Fibroblast of lung (primary cell): ENCODE measurements around the gene TSSC4. TPM values are rescaled to one million over a fixed set of nuclear protein-coding genes. Genes with fewer than 3 reads are reported as not detected.

Experiments used
- DNase-seq, 2 donors: peaks; one replicate each; pipeline versions ENCODE4 v3.0.0 to v3.0.0-alpha.2; 2010; ENCODE audit warnings: low read depth in 2 of 2
- H2AFZ ChIP-seq: 2 replicates; pipeline ENCODE4 v1.5.1; 2012; ENCODE audit warnings: low read length, control low read depth, inconsistent platforms
- H3K27ac ChIP-seq: 2 replicates; pipeline ENCODE4 v1.5.1; 2011; ENCODE audit warnings: low read length, control low read depth; ENCODE audit not compliant: insufficient read depth
- H3K27me3 ChIP-seq: 2 replicates; pipeline ENCODE4 v1.5.1; 2011; ENCODE audit warnings: mild to moderate bottlenecking, low read length; ENCODE audit not compliant: control insufficient read depth, insufficient read depth
- H3K36me3 ChIP-seq: 2 replicates; pipeline ENCODE4 v1.5.1; 2011; ENCODE audit warnings: low read length; ENCODE audit not compliant: control insufficient read depth, insufficient read depth
- H3K4me1 ChIP-seq: 2 replicates; pipeline ENCODE4 v1.5.1; 2011; ENCODE audit warnings: low read length; ENCODE audit not compliant: control insufficient read depth, insufficient read depth; ENCODE audit errors: extremely low read depth
- H3K4me2 ChIP-seq: 2 replicates; pipeline ENCODE4 v1.5.1; 2011; ENCODE audit warnings: low read length, control low read depth; ENCODE audit not compliant: insufficient read depth; ENCODE audit errors: extremely low read depth
- H3K4me3 ChIP-seq, 4 experiments: fragments of 200-600 bp in 1 of 4; sonication (generic) in 1 of 4; replicated peaks in 1 of 4; 2 replicates each; pipeline ENCODE4 v1.5.1; 2011 to 2016; ENCODE audit warnings: low read length in 4 of 4, low read depth in 3 of 4, mild to moderate bottlenecking in 3 of 4, control low read depth in 2 of 4, inconsistent platforms in 1 of 4, mixed read lengths in 1 of 4; ENCODE audit not compliant: insufficient read depth in 1 of 4; ENCODE audit errors: control extremely low read depth in 1 of 4
- H3K79me2 ChIP-seq: 2 replicates; pipeline ENCODE4 v1.5.1; 2012; ENCODE audit warnings: mild to moderate bottlenecking, low read length, inconsistent platforms; ENCODE audit not compliant: control insufficient read depth, insufficient read depth
- H3K9ac ChIP-seq: 2 replicates; pipeline ENCODE4 v1.5.1; 2011; ENCODE audit warnings: mild to moderate bottlenecking, low read length, control low read depth; ENCODE audit not compliant: insufficient read depth
- H3K9me3 ChIP-seq: 2 replicates; pipeline ENCODE4 v1.5.1; 2012; ENCODE audit warnings: low read depth, low read length; ENCODE audit not compliant: control insufficient read depth, insufficient read depth
- H4K20me1 ChIP-seq: 2 replicates; pipeline ENCODE4 v1.5.1; 2011; ENCODE audit warnings: low read length; ENCODE audit not compliant: control insufficient read depth, insufficient read depth; ENCODE audit errors: extremely low read depth
- CTCF ChIP-seq, 2 donors: IDR thresholded peaks in 1 of 2; conservative IDR thresholded peaks in 1 of 2; 1 replicate in 1 of 2; 2 replicates in 1 of 2; pipeline ENCODE4 v1.5.1; 2011 to 2012; ENCODE audit warnings: low read length in 2 of 2, control low read depth in 1 of 2, inconsistent platforms in 1 of 2, low read depth in 1 of 2, mild to moderate bottlenecking in 1 of 2
- EZH2 ChIP-seq: IDR thresholded peaks from 2 replicates; pipeline ENCODE4 v1.5.1; 2012; ENCODE audit warnings: low read length, control low read depth, mild to moderate bottlenecking; ENCODE audit errors: missing control alignments
- polyA plus RNA-seq, 2 donors: library from polyadenylated mRNA; depleted of rRNA in 1 of 2; stranded (reverse) in 1 of 2; unstranded in 1 of 2; fragments of >200 nt; gene quantifications; 2 replicates each; pipeline ENCODE4 v1.2.1, GENCODE V29; 2011 to 2012; ENCODE audit warnings: missing spikeins in 1 of 2
- total RNA-seq: library from RNA; depleted of rRNA; stranded (reverse); fragments of >200 nt; gene quantifications from 2 replicates; pipeline ENCODE4 v1.2.1, GENCODE V29; 2014

TSSC4 gene
- total and polyA plus RNA-seq, 2 donors (not counting 1 experiment from before 2014, with no cell fraction given), result 8.8 to 48.7 TPM

- Histone ChIP-seq H2AFZ (no peak overlapping the region), H3K4me2 (no peak overlapping the region), H3K9ac (no peak overlapping the region), H3K4me3 (no peak overlapping the region), H3K79me2 (no peaks in the 10 kb centered on the region), H3K4me1 (no peaks in the 10 kb centered on the region), H3K9me3 (no peaks in the 10 kb centered on the region), H3K27me3 (no peaks in the 10 kb centered on the region), H3K36me3 (no peaks in the 10 kb centered on the region), H4K20me1 (no peaks in the 10 kb centered on the region), H3K27ac (no peak overlapping the region)
- TF ChIP-seq EZH2 (no peak), CTCF (conservative IDR thresholded peaks at IDR 0.05 in 1 of 2, IDR thresholded peaks at IDR 0.05 in 1 of 2; ENCODE audit: low read depth in 1 of 2, low read length in 2 of 2) (no peak)
- DNase-seq, result no peak
Observed at GRCh38 chr11:2417856-2418692, 17.5 kb downstream of the TSSC4 start.

GRCh38 chr11:2418693-2419360 is 18.3 kb downstream of the TSSC4 start:
- Histone ChIP-seq H4K20me1 (no peaks in the 10 kb centered on the region), H3K27ac (no peak overlapping the region), H3K9me3 (no peaks in the 10 kb centered on the region), H3K4me1 (no peaks in the 10 kb centered on the region), H2AFZ (no peak overlapping the region), H3K4me2 (no peak overlapping the region), H3K9ac (no peak overlapping the region), H3K79me2 (no peaks in the 10 kb centered on the region), H3K36me3 (no peaks in the 10 kb centered on the region), H3K4me3 (no peak overlapping the region), H3K27me3 (no peaks in the 10 kb centered on the region)
- no peak for DNase-seq
- no peak for TF ChIP-seq EZH2
- no peak for TF ChIP-seq CTCF (conservative IDR thresholded peaks at IDR 0.05 in 1 of 2, IDR thresholded peaks at IDR 0.05 in 1 of 2; ENCODE audit: low read depth in 1 of 2, low read length in 2 of 2)

GRCh38 chr11:2419638-2420501 is 19.3 kb downstream of the TSSC4 start:
- Histone ChIP-seq H3K36me3 (no peaks in the 10 kb centered on the region), H3K4me2 (no peak overlapping the region), H3K27me3 (no peaks in the 10 kb centered on the region), H3K27ac (no peak overlapping the region), H3K79me2 (no peaks in the 10 kb centered on the region), H3K9ac (no peak overlapping the region), H4K20me1 (no peaks in the 10 kb centered on the region), H2AFZ (peak overlapping the region; percentile 54), H3K4me3 (no peak overlapping the region), H3K9me3 (no peaks in the 10 kb centered on the region), H3K4me1 (no peaks in the 10 kb centered on the region)
- peak; percentile 86 to 88 for TF ChIP-seq CTCF (conservative IDR thresholded peaks at IDR 0.05 in 1 of 2, IDR thresholded peaks at IDR 0.05 in 1 of 2; ENCODE audit: low read depth in 1 of 2, low read length in 2 of 2)
- TF ChIP-seq EZH2, result no peak
- DNase-seq, result peak; percentile 62 to 85
